ENCODE data around the gene OR5K3. TPM values are rescaled to one million over a fixed set of nuclear protein-coding genes. Genes with fewer than 3 reads are reported as not detected.

Gene OR5K3
- total RNA-seq, 1 experiment from 2014 or later = not detected

- Histone ChIP-seq H3K4me1 (ENCODE audit: control insufficient read depth, insufficient read depth, low read length) (no peaks in the 10 kb centered on the region), H3K27me3 (ENCODE audit: control insufficient read depth, insufficient read depth, low read length) (no peaks in the 10 kb centered on the region), H3K4me3 (ENCODE audit: low read depth in 2 of 2, low read length in 2 of 2) (no peak overlapping the region), H3K27ac (ENCODE audit: low read length) (no peak overlapping the region), H3K36me3 (ENCODE audit: control insufficient read depth, insufficient read depth, low read length) (no peaks in the 10 kb centered on the region), H3K9me3 (ENCODE audit: control insufficient read depth, insufficient read depth, low read depth, low read length) (0 out of 2 replicates have a peak, but pooled peaks cover 3% of the 10 kb centered on the region)
- BruUV-seq (replicated peaks) = no TSS peak
- ChIA-PET CTCF (interaction anchor here (0.6 kb wide), 1 partner anchor 385 kb away, joined by 4 read pairs; no protein-coding TSS in a partner anchor), POLR2A (no interaction called here)
- ATAC-seq (no peak), DNase-seq (ENCODE audit: low read depth, low spot score) (no peak)
- in situ Hi-C loops (cut with HindIII; ENCODE audit: low pct_unique_long_range_greater_than_20kb, low sequenced_read_pairs) = no loop called here
- TF ChIP-seq POLR2AphosphoS5 (IDR thresholded peaks at IDR 0.05; ENCODE audit: low read depth, low read length) = no peak
- no peak for TF ChIP-seq SIN3A (IDR thresholded peaks at IDR 0.05; ENCODE audit: borderline replicate concordance, insufficient read depth, low read depth, low read length)
- TF ChIP-seq TCF7L2 (IDR thresholded peaks at IDR 0.05; ENCODE audit: low read depth, low read length) = no peak
- intact Hi-C loops (cut with micrococcal nuclease; ENCODE audit: unreplicated experiment) = no loop called here
Observed at GRCh38 chr3:98406034-98406433, 15.6 kb downstream of the OR5K3 start.

GRCh38 chr3:98432575-98432974 lies 42.1 kb downstream of the OR5K3 start:
- ChIA-PET POLR2A (no interaction called here), CTCF (no interaction called here)
- Histone ChIP-seq H3K4me1 (ENCODE audit: control insufficient read depth, insufficient read depth, low read length) (no peaks in the 10 kb centered on the region), H3K36me3 (ENCODE audit: control insufficient read depth, insufficient read depth, low read length) (no peaks in the 10 kb centered on the region), H3K27me3 (ENCODE audit: control insufficient read depth, insufficient read depth, low read length) (no peaks in the 10 kb centered on the region), H3K4me3 (ENCODE audit: low read depth in 2 of 2, low read length in 2 of 2) (no peak overlapping the region), H3K27ac (ENCODE audit: low read length) (no peak overlapping the region), H3K9me3 (ENCODE audit: control insufficient read depth, insufficient read depth, low read depth, low read length) (0 out of 2 replicates have a peak, but pooled peaks cover 6% of the 10 kb centered on the region)
- in situ Hi-C loops (cut with HindIII; ENCODE audit: low pct_unique_long_range_greater_than_20kb, low sequenced_read_pairs) (no loop called here), intact Hi-C loops (cut with micrococcal nuclease; ENCODE audit: unreplicated experiment) (no loop called here)
- ATAC-seq (no peak), DNase-seq (ENCODE audit: low read depth, low spot score) (no peak)
- no TSS peak for BruUV-seq (replicated peaks)
- TF ChIP-seq CTCF (IDR thresholded peaks at IDR 0.05) (no peak), SIN3A (IDR thresholded peaks at IDR 0.05; ENCODE audit: borderline replicate concordance, insufficient read depth, low read depth, low read length) (no peak), REST (IDR thresholded peaks at IDR 0.05; ENCODE audit: insufficient read depth in 1 of 2, low read depth in 2 of 2, low read length in 1 of 2) (no peak), POLR2AphosphoS5 (IDR thresholded peaks at IDR 0.05; ENCODE audit: low read depth, low read length) (no peak)

- Histone ChIP-seq H3K9me3 (ENCODE audit: control insufficient read depth, insufficient read depth, low read depth, low read length) (0 out of 2 replicates have a peak, but pooled peaks cover 6% of the 10 kb centered on the region), H3K4me3 (ENCODE audit: low read depth in 2 of 2, low read length in 2 of 2) (no peak overlapping the region), H3K4me1 (ENCODE audit: control insufficient read depth, insufficient read depth, low read length) (no peaks in the 10 kb centered on the region), H3K27me3 (ENCODE audit: control insufficient read depth, insufficient read depth, low read length) (no peaks in the 10 kb centered on the region), H3K27ac (ENCODE audit: low read length) (no peak overlapping the region), H3K36me3 (ENCODE audit: control insufficient read depth, insufficient read depth, low read length) (no peaks in the 10 kb centered on the region)
- DNase-seq (ENCODE audit: low read depth, low spot score) = no peak
- CTCF ChIA-PET = no interaction called here
- TF ChIP-seq CTCF (IDR thresholded peaks at IDR 0.05) (no peak), SIN3A (IDR thresholded peaks at IDR 0.05; ENCODE audit: borderline replicate concordance, insufficient read depth, low read depth, low read length) (no peak), TCF7L2 (IDR thresholded peaks at IDR 0.05; ENCODE audit: low read depth, low read length) (no peak), POLR2AphosphoS5 (IDR thresholded peaks at IDR 0.05; ENCODE audit: low read depth, low read length) (no peak), REST (IDR thresholded peaks at IDR 0.05; ENCODE audit: insufficient read depth in 1 of 2, low read depth in 2 of 2, low read length in 1 of 2) (no peak)
- ATAC-seq = no peak
- POLR2A ChIA-PET = no interaction called here
- intact Hi-C loops (cut with micrococcal nuclease; ENCODE audit: unreplicated experiment) (no loop called here), in situ Hi-C loops (cut with HindIII; ENCODE audit: low pct_unique_long_range_greater_than_20kb, low sequenced_read_pairs) (no loop called here)
- no TSS peak for BruUV-seq (replicated peaks)
Observed at GRCh38 chr3:98433764-98434163, 43.3 kb downstream of the OR5K3 start.

Measured in Panc1 (cell line).